Hepatocyte (in vitro differentiated cells): ENCODE results near the gene CD8A.

Source experiments
- EZH2 ChIP-seq: fragments of 200-600 bp; sonication (generic); IDR thresholded peaks from 2 replicates; pipeline ENCODE4 v1.6.1; 2016; ENCODE audit warnings: antibody characterized with exemption, mild to moderate bottlenecking, borderline replicate concordance
- EZH2phosphoT487 ChIP-seq: fragments of 200-600 bp; sonication (generic); IDR thresholded peaks from one replicate; pipeline ENCODE4 v1.6.1; 2018; ENCODE audit warnings: antibody characterized with exemption, mild to moderate bottlenecking, low read depth, moderate library complexity; ENCODE audit not compliant: unreplicated experiment, severe bottlenecking
- TF ChIP-seq, protein P1 (sequence below): fragments of 200-600 bp; sonication (generic); IDR thresholded peaks from 2 replicates; pipeline ENCODE4 v1.5.1; 2016; ENCODE audit warnings: antibody characterized with exemption, mild to moderate bottlenecking; ENCODE audit not compliant: poor library complexity

DNA sequence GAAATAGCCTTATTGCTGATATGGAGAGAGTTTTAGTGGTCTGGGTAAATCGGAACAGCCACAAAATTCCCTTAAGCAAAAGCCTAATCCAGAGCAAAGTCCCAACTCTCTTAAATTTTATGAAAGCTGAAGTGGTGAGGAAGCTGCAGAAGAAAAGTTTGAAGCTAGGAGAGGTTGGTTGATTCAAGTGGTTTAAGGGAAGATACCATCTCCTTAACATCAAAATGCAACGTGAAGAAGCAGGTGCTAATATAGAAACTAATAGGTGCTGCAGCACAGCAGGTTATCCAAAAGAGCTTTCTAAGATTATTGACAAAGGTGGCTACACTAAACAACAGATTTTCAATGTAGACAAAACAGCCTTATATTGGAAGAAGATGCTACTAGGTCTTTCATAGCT lies 28.2 kb upstream of the CD8A start:
- TF ChIP-seq, protein P1, sequence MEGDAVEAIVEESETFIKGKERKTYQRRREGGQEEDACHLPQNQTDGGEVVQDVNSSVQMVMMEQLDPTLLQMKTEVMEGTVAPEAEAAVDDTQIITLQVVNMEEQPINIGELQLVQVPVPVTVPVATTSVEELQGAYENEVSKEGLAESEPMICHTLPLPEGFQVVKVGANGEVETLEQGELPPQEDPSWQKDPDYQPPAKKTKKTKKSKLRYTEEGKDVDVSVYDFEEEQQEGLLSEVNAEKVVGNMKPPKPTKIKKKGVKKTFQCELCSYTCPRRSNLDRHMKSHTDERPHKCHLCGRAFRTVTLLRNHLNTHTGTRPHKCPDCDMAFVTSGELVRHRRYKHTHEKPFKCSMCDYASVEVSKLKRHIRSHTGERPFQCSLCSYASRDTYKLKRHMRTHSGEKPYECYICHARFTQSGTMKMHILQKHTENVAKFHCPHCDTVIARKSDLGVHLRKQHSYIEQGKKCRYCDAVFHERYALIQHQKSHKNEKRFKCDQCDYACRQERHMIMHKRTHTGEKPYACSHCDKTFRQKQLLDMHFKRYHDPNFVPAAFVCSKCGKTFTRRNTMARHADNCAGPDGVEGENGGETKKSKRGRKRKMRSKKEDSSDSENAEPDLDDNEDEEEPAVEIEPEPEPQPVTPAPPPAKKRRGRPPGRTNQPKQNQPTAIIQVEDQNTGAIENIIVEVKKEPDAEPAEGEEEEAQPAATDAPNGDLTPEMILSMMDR: no peak
- TF ChIP-seq EZH2: no peak
- TF ChIP-seq EZH2phosphoT487: no peak
